Activated gamma-delta T cell treated with anti-CD3 and anti-CD28 coated beads, Interleukin-2, amount 50 U/mL, for 16 hours (primary cell): ENCODE results near the gene FAM83G.

Experiments
- DNase-seq: peaks from one replicate; pipeline ENCODE4 v3.0.0-alpha.2; 2020; ENCODE audit warnings: low read depth

The FAM83G gene

DNA sequence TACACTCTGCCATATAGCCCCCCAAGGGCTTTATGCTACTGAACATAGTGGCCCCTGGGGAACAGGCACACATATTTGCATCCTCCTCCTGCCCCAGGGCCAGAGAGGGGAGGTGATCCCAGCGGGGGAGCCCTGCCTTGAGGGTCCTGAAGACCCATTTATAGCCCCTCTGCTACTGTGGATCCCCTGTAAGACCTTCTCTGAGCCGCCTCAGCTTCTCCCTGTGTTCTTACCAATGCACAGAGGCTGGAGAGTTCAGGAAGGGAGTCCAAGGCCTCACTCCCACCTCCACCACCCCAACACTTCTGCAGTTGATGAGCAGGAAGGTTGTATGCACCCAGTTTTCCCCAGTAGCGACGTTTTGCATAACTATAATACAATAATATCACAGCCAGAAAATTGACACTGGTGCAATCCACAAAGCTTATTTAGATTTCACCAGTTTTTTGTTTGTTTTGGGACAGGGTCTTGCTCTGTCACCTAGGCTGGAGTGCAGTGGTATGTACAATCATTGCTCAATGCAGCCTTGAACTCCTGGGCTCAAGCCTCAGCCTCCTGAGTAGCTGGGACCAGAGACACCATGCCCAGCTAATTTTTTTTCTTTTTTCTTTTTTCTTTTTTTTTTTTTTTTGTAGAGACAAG, 1.3 kb upstream of the FAM83G start:
- DNase-seq, result no peak

DNA sequence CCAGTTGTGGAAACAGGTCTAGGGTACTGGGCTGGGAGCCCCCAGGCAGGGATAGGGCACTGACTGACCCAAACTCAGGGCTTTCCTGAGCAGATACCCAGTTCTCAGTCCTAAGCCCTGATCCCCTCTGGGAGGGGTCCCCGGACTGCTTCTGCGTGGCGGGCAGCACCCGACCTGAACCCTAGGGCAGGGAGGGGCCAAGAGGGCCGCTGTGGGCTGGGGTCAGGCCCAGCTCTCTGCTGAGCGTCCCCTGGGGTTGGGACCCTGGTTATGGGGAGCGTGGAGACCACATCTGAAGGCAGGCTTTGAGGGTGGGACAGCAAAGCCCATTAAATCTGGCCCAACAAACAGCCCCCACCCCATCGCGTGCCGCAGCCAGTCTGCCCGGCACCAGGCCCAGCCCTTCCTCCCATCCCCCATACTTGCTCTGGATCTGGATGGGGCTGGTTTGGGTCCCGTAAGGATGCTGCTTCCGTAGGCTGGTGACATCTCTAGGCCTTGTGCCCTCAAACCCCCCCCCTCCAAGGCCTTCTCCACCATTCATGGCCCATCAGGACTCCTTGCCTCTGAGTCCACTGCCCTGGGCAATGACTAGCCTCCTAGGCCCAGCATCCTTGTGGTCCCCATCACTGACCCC, 691 bp upstream of the FAM83G start:
- DNase-seq, result no peak

DNA sequence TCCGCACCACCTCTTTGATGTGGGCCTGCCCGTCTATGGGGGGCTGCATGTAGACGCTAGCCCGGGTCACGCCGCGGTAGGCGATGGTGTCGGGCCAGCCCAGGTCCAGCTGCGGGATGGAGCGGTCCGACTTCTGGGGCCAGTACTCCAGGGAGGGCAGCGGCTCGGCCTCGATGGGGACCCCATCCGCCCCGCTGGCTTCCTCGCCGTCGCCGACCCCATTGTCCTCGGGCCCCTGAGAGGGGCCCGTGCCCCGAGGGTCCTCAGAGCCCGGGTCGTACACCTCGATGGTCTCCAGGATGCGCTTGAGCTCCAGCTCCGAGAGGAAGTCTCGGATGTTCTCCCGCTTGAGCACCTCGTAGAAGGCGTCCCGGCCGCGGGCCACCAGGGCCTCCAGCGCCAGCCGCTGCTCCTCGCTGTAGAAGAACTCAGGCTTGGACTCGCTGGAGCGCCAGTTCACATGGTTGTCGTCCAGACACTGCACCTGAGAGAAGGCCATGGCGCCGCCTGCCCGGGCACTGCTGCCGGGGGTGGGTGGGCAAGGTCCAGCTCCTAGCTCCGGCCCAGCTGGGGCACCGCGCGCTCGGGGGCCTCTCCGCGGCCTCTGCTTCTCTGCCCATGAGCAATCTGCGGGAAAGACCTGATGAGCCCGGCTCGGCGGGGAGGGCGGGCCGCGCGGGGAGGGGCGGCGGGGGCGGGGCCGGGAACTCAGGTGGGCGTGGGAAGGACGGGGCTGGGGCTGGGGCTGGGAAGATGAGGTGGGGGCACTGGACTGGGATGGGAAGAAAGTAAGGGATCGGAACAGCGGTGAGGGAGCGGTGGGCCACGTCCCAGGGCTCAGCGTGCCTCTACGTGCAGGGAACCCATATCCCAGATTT, 782 bp downstream of the FAM83G start:
- DNase-seq, result no peak

- no peak for DNase-seq
These were observed 1.6 kb downstream of the FAM83G start for GRCh38 chr17:19002805-19003542.

GRCh38 chr17:19001907-19002590, 2.5 kb downstream of the FAM83G start:
- no peak for DNase-seq

GRCh38 chr17:19000531-19001325, 3.8 kb downstream of the FAM83G start:
- DNase-seq, result no peak

- no peak for DNase-seq
These were observed 4.7 kb downstream of the FAM83G start for GRCh38 chr17:18999911-19000310.

DNA sequence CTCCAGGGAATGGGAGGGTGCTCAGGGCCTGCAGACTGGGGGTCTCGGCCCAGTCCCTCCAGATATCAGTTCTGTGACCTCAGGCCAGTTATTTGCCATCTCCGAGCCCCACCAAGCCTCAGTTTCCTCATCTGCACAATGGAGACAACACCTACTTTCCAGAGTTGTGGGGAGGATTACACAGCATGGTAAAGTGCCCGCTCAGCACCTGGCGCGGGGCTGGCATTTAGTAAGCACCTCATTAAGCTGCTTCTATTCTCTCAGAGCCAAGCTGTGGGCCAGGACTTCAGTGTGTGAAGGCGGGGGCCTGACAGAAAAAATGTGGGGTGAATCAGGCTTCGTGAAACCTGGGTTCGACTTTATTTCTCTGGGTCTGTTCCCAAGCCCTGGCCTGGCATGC, 5.2 kb downstream of the FAM83G start:
- DNase-seq, result no peak

DNA sequence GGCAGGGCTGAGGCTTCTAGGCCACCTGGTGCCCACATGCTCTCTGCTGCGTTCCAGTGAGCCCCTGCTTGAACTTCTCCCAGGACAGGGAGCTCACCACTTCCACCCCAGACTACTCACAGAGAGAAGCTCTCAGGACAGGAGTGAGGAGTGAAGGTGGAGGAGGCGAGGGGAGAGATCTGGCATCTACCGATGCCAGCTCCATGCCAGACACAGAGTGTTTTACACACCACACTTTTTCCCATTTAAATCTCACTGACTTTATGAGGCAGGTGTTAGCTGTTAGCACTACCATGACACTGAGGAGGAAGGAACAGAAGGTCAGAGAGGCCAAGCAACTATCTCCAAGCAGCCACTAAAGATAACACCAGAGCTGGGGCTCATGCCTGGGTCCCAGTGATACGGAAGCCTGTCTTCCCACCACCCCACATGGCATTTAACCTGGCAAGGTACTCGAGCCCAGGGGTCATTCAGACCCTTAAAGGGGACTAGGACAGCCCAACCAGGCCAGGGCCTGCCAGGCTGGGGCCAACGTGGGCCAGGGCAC, 6.8 kb downstream of the FAM83G start:
- no peak for DNase-seq

- no peak for DNase-seq
These were observed 8.1 kb downstream of the FAM83G start for GRCh38 chr17:18996458-18996857.

DNA sequence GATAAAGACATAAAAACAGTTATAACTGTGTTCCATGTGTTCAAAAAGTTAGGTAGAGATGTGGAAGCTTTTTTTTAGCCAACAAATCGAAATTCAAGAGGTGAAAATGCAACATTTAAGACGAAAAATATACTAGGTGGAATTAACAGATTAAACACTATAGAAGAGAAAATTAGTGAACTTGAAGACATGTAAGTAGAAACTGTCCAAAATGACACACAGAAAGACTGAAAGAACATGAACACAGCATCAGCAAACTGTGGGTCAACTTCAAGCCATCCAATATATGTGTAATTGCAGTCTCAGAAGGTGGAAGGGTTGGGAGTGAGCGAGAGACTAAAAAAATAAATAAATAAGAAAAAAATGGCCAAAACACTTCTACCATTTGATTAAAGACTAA, 9.3 kb downstream of the FAM83G start:
- no peak for DNase-seq

DNA sequence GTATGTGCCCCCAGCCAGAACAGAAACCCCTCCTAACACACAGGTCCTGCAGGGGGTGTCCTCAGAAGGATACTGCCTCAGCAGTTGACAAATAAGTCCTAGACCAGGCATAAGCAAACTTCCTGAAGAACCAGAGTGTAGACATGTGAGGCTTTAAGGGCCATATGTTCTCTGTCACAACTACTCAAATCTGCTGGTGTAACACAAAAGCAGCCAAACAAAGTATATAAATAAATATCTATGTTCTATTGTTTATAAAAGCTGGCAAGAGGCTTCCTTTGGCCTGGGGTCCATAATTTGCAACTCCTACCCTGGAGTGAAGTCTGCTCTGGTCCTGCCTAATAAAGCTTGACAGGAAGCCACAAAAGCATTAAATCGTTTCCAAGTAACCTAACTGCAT, 9.9 kb downstream of the FAM83G start:
- DNase-seq, result no peak

GRCh38 chr17:18993905-18994526, 10.5 kb downstream of the FAM83G start:
- no peak for DNase-seq

DNA sequence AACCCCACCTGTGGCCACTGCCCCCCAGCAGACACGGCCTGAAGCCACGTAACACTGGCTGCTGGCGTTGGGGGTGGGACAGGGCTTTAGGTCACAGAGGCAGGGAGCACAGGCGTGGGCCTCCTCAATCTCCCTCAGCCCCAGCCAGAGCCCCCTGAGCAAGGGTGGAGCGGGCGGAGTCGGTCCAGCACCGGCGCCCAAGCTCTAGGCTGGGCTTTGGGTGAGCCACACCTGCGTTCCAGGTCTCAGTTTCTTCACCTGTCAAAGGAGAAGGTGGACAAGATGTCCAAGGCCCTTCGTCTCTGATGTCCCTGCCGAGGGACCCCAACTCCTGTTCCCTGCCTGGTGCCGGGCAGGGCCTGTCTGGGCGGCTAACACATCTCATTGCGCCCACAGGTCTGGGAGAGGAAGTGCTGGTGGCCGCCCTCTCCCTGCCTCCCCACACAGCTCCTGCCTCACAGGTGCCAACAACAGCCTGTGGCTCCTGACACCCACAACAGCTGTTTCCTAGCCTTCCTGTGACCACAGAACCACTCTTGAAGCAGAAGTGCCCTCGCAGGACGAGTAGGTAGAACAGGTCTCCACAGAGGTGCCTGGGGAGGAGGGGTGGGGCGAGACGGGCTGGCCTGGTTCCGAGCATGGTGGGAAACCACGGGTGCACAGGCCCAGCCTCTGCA, 12.0 kb downstream of the FAM83G start:
- peak; percentile 43 for DNase-seq

DNA sequence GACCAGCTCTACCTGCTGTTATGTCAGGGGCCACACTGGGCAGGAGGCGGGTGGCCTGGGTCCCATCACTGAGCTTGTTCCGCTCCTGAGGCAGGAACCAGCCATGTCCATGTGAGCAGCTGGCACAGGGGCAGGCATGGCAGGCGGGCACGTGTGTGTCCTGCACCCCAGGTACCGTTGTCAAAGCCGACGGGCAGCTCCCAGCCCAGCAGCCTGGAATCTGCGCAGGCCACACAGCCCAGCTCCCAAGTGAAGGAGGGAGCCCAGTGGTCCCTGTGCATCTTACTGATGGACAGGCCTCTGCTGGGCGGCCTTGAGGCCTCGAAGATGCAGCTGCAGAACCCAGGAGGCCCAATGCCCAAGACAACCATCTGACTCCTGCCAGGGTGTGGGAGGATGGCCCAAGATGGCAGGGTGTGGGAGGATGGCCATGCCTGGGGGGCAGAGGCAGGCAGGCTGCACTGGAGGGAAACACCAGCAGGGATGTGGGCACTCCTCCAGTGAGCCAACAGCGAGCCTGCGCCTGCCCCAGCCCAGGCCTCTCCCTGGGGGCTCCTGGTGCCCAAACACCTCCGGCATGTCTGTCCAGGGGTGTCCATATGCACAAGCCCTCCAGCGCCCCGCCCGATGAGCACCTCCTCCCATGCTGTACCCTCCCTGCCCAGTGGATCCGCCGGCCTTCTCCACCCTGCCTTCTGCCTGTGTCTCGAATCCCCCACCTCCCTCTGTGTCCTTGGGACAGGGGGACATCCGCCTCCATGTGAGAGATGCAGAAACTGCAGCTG, 12.8 kb downstream of the FAM83G start:
- DNase-seq, result no peak

- DNase-seq, result no peak
These were observed 14.2 kb downstream of the FAM83G start for GRCh38 chr17:18990331-18990730.

GRCh38 chr17:18988546-18989173, 15.9 kb downstream of the FAM83G start:
- DNase-seq, result no peak

GRCh38 chr17:18987862-18988545, 16.6 kb downstream of the FAM83G start:
- no peak for DNase-seq
